Activated CD8-positive, alpha-beta memory T cell treated with anti-CD3 and anti-CD28 coated beads for 4 hours (primary cell): ENCODE measurements around the gene NEGR1.

Source experiments
- DNase-seq, 2 donors: peaks; one replicate each; pipeline ENCODE4 v3.0.0-alpha.2; 2020; ENCODE audit warnings: low read depth in 2 of 2

The NEGR1 gene

GRCh38 chr1:71351438-71351837 is 930.9 kb downstream of the NEGR1 start:
- no peak for DNase-seq

GRCh38 chr1:71350805-71351204 is 931.5 kb downstream of the NEGR1 start:
- DNase-seq: no peak

DNA sequence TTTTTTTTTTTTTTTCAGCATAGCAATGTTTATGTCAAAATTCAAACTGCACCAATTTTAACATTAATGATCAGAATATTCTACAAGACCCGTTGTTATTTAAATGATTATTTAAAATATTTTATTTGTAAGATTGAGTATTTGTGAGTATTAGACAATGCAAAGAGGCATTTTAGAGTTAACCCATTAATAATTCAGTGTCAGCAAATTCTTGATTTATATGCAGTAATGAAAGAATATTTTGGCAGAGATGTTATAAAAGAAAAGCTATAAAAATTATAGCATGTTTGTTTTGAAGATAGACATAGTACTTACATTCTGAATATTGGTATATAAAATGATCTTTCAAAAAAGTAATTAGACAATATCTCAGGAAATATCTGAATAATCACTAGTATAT is 932.0 kb downstream of the NEGR1 start:
- DNase-seq: no peak
